Upper lobe of left lung (tissue), 4 donors: ENCODE measurements around the gene KLK6.

Source experiments
- EP300 ChIP-seq, 4 donors: sonication (generic); formaldehyde crosslinking; IDR thresholded peaks; one replicate each; pipeline ENCODE4 v1.5.1; 2017; ENCODE audit warnings: antibody characterized with exemption in 4 of 4, control low read depth in 2 of 4
- POLR2A ChIP-seq, 4 donors: fragments of 450-650 bp; IDR thresholded peaks; one replicate each; pipeline ENCODE4 v1.5.1; 2016 to 2017; ENCODE audit warnings: antibody characterized with exemption in 4 of 4, mild to moderate bottlenecking in 2 of 4

- TF ChIP-seq POLR2A (IDR thresholded peaks at IDR 0.05): no peak
- no peak for TF ChIP-seq EP300 (IDR thresholded peaks at IDR 0.05)
Measured at GRCh38 chr19:51012661-51013190, 43.3 kb upstream of the KLK6 start.
